ENCODE results near the gene CNIH2.

Gene CNIH2

DNA sequence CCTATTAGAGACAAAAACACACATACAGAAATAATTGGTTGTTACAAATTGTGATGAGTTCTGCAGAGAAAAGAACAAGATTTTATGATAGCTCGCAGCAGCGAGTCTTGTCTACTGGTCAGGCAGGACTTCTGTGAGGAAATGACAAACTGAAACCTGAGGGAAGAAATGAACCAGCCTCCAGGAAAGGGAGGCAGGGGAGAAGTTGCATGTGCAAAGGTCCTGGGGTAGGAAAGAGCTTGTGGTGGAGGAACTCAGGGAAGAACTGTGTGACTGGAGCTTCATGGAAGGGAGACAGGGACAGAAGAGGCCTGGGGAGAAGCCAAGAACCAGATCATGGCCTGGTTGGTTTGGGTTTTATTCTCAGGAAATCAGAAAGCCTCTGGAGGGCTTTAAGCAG lies 18.8 kb upstream of the CNIH2 start:
- no peak for DNase-seq (ENCODE audit: low read depth, low spot score)

GRCh38 chr11:66259956-66260355 lies 18.0 kb upstream of the CNIH2 start:
- no peak for DNase-seq (ENCODE audit: low read depth, low spot score)

- DNase-seq (ENCODE audit: low read depth, low spot score), result no peak
Observed at GRCh38 chr11:66261578-66261977, 16.4 kb upstream of the CNIH2 start.

DNA sequence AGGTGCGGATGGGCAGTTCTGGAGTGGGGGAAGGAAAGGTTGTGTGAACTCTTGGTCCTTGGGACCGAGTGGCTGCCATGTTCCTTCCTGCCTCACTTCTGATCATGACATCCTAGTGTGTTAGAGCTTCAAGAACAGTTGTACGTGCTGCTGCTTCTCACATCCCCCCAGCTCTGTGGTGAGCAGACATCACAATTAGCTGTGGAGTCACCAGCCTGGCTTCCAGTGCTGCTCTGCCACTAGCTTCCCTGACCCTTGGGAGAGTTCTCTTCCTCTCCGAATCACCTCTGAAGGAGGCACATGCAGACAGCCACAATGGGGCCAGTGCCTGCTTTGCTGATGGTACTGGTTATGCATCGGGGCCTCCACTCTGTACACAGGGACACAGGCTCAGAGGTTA lies 15.8 kb upstream of the CNIH2 start:
- no peak for DNase-seq (ENCODE audit: low read depth, low spot score)

DNA sequence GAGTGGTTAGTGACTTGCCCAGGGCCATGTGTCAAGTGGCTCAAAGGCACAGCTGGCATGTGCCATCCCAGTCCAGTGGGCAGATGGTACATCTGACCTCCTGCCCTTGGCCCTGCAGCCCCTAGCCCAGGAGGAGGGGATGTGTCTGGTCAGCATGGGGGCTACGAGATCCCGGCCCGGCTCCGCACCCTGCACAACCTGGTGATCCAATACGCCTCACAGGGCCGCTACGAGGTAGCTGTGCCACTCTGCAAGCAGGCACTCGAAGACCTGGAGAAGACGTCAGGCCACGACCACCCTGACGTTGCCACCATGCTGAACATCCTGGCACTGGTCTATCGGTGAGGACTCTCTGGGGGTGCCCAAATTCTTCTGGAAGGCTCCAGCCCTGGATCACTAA lies 15.3 kb upstream of the CNIH2 start:
- DNase-seq (ENCODE audit: low read depth, low spot score), result no peak

GRCh38 chr11:66263231-66263630 lies 14.7 kb upstream of the CNIH2 start:
- DNase-seq (ENCODE audit: low read depth, low spot score), result no peak

DNA sequence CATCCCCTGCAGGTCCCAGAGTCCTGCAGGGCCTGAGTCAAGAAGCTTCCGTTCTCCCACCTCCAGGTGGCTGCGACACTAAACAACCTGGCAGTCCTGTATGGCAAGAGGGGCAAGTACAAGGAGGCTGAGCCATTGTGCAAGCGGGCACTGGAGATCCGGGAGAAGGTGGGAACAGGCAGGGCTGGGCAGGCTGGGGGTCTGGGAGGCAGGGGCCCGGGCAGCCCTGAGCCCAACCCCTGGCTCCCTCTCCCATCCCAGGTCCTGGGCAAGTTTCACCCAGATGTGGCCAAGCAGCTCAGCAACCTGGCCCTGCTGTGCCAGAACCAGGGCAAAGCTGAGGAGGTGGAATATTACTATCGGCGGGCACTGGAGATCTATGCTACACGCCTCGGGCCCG lies 14.2 kb upstream of the CNIH2 start:
- DNase-seq (ENCODE audit: low read depth, low spot score), result no peak

DNA sequence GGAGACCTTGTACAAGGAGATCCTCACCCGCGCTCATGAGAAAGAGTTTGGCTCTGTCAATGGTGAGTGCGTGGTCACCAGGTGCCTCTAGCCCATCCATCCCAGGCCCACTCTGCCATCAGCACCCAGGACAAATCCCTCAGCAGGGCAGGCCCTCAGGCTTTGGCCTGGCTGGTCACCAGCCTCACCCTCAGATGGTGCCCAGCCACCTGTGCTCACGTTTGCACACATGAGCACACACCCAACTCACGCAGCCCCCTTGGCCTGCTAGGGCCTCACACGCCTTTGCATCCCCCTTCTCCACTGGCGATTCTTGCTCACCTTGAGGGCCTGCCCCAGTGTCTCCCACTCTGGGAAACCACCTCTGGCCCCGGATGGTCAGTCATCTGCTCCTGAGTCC lies 13.6 kb upstream of the CNIH2 start:
- DNase-seq (ENCODE audit: low read depth, low spot score), result no peak

GRCh38 chr11:66264914-66265313 lies 13.1 kb upstream of the CNIH2 start:
- DNase-seq (ENCODE audit: low read depth, low spot score), result peak; percentile 83

GRCh38 chr11:66265531-66266377 lies 12.2 kb upstream of the CNIH2 start:
- DNase-seq (ENCODE audit: low read depth, low spot score), result no peak

DNA sequence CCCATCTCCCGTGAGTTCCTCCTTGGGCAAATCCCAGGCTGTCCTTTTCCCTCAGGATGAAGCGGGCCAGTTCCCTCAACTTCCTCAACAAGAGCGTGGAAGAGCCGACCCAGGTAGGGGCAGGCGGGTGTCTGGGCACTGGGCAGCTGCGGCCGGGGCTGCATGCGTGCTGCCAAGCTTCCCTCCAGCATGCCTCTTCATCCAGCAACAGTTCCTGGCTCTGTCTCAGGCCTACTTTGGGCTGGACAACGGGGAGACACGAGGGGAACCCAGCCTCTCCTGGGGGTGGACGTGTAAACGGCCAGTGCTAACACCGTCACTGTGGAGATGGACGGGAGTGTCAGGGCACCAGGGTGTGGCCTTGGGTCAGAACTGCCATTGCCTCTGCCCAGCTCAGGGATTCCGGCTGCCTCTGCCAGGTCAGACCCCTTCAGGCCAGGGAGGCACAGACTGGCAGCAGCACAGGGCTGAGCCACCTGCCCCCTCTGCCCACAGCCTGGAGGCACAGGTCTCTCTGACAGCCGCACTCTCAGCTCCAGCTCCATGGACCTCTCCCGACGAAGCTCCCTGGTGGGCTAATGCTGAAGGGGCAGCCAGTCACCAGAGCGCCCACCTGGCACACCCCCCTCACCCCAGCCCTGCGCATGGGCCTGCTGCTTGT lies 11.5 kb upstream of the CNIH2 start:
- no peak for DNase-seq (ENCODE audit: low read depth, low spot score)

DNA sequence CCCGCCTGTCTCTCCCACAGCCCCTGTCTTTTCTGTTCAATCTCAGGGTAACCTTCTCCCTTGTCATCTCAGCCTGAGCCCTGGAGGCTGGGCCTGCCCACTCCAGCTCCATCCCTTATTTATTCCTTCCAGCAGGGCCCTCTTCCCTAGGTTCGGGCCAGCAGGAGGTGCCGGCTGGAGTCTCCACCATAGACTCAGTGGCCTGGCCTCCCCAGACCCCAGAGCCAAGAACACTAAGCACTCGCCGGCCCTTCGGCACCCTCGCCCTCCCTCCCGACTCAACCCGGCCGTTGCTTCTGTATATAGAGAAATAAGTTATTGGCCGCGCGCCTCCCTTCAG lies 11.0 kb upstream of the CNIH2 start:
- no peak for DNase-seq (ENCODE audit: low read depth, low spot score)

GRCh38 chr11:66267379-66268243 lies 10.4 kb upstream of the CNIH2 start:
- peak; percentile 77 for DNase-seq (ENCODE audit: low read depth, low spot score)

GRCh38 chr11:66268244-66268951 lies 9.6 kb upstream of the CNIH2 start, which contains the start of gene RAB1B:
Gene RAB1B (plus strand): TSS chr11:66268639. CDS start chr11:66268680, 41 bp downstream.
- peak; percentile 99 for DNase-seq (ENCODE audit: low read depth, low spot score)

- DNase-seq (ENCODE audit: low read depth, low spot score), result peak; percentile 55
Observed at GRCh38 chr11:66268952-66269905, 8.7 kb upstream of the CNIH2 start.

DNA sequence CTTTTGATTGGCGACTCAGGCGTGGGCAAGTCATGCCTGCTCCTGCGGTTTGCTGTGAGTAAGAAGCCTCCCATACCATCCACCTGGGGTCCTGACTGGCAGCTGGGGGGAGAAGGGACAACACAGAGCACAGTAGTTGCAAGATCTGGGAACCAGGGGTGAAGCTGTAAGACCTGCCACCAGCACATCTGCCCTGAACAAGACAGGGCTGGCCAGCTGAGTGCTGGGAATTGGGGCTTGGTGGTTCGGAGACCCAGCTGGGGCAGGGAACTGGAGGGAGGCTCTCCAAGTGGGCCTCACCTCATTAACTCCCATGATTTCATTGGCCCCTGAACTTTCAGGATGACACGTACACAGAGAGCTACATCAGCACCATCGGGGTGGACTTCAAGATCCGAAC lies 6.2 kb upstream of the CNIH2 start:
- no peak for DNase-seq (ENCODE audit: low read depth, low spot score)

GRCh38 chr11:66272596-66272995 lies 5.4 kb upstream of the CNIH2 start:
- no peak for DNase-seq (ENCODE audit: low read depth, low spot score)

GRCh38 chr11:66274219-66274618 lies 3.8 kb upstream of the CNIH2 start:
- DNase-seq (ENCODE audit: low read depth, low spot score), result no peak

- no peak for DNase-seq (ENCODE audit: low read depth, low spot score)
Observed at GRCh38 chr11:66275396-66275795, 2.6 kb upstream of the CNIH2 start.

GRCh38 chr11:66275984-66276612 lies 1.9 kb upstream of the CNIH2 start:
- DNase-seq (ENCODE audit: low read depth, low spot score), result no peak

All from ELF-1 (cell line).